GM23338 (cell line): Measurements from ENCODE around the gene ACYP2.

Source experiments
- CREB1 ChIP-seq: fragments of 250-450 bp; sonication (Bioruptor Pico); IDR thresholded peaks from 2 replicates; pipeline ENCODE4 v1.5.0; 2020; ENCODE audit warnings: low read depth, mild to moderate bottlenecking, moderate library complexity
- CTCF ChIP-seq, 2 experiments: fragments of 200-600 bp in 1 of 2; sonication (generic) in 1 of 2; conservative IDR thresholded peaks; 2 replicates each; pipeline versions ENCODE4 v1.5.1 to v1.6.1; 2016 to 2017; ENCODE audit warnings: antibody characterized with exemption in 2 of 2, low read depth in 2 of 2, mild to moderate bottlenecking in 2 of 2, moderate library complexity in 1 of 2
- EZH2 ChIP-seq: fragments of 200-600 bp; sonication (generic); IDR thresholded peaks from one replicate; pipeline ENCODE4 v1.8.0; 2017; ENCODE audit warnings: antibody characterized with exemption, mild to moderate bottlenecking, low read depth; ENCODE audit not compliant: unreplicated experiment
- JUNB ChIP-seq: IDR thresholded peaks from one replicate; pipeline ENCODE4 v1.6.1; 2016; ENCODE audit warnings: antibody characterized with exemption; ENCODE audit not compliant: unreplicated experiment

- no peak for TF ChIP-seq CTCF (conservative IDR thresholded peaks at IDR 0.05; ENCODE audit: low read depth in 2 of 2)
- no peak for TF ChIP-seq CREB1 (CRISPR knock-in tag)
- no peak for TF ChIP-seq JUNB
- TF ChIP-seq EZH2: no peak
Measured at GRCh38 chr2:54208364-54209240, 93.2 kb downstream of the ACYP2 start.
